Stimulated activated CD8-positive, alpha-beta memory T cell treated with anti-CD3 and anti-CD28 coated beads, Interleukin-7, amount 100 ng/mL, for 1 hour (primary cell): ENCODE measurements around the gene TMEM63C.

Source experiments
- DNase-seq, 2 donors: peaks; one replicate each; pipeline ENCODE4 v3.0.0-alpha.2; 2020; ENCODE audit warnings: low read depth in 2 of 2

TMEM63C gene

GRCh38 chr14:77222546-77223225, 41.1 kb downstream of the TMEM63C start:
- DNase-seq, result no peak

DNA sequence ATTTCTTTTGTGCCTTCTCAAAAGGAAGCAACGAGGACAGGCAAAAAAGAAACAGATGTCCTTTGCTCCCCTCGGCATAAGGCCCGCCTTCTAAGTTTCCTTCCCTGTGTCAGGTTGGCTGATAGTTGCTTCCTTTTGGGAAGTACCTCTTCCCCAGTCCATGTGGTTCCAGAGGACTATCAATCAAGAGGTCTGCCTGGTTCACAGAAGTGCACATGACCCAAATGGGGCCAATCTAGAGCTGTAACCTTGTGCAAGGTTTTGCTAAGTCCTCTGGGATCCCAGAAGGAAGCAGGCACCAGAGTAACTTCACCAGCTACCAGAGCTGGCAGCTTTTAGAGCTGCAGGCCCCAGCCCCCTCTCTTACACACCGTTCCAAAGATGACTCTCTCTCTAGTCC, 42.6 kb downstream of the TMEM63C start:
- DNase-seq, result no peak

DNA sequence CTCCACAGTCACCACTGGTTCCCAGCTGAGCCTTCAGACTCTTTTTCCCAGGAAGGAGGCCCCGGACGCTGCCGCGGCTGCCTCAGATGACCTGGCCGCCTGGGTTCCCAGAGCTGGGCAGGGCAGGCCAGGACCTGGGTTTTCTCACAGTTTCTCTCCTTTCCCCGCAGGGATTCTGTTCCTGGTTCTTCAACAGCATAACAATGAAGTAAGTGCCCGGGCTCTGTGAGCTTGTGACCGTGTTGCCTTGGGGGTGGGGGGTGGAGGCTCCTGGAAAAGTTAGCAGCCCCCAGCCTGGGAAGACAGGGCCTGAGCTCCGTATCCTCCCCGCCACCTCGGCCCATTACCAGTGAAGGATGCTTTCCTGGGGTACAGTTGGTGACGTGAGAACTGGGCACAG, 43.7 kb downstream of the TMEM63C start:
- DNase-seq, result no peak

DNA sequence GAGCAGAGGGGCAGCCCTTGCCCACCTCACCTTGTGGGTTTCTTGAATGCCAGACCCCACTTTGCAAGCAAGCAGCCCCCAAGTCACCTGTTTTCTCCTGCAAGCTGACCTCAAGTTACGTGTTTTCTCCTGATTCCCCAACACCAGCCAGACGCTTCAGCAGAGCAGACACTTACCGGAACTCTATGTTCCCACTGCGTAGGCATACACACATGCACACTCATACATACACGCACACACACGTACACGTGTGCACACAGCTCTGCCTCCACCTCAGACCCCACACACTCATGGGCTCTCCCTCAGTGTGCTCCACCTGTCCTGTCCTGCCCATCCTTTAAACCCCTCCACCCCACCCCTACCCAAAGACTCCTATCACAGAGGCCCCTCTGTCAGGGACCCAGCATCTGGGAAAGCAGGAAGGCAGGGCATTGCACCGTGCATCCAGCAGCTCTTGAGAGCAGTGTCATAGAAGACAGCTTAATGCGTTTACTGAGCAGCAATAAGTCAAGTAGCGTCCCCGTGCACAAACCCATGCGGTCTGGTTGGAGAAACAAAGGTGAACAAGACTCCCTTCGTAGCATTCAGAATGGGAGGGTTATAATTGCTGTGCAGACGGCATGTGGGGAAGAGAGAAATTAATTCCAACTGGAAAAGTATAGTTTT, 44.4 kb downstream of the TMEM63C start:
- DNase-seq, result no peak

DNA sequence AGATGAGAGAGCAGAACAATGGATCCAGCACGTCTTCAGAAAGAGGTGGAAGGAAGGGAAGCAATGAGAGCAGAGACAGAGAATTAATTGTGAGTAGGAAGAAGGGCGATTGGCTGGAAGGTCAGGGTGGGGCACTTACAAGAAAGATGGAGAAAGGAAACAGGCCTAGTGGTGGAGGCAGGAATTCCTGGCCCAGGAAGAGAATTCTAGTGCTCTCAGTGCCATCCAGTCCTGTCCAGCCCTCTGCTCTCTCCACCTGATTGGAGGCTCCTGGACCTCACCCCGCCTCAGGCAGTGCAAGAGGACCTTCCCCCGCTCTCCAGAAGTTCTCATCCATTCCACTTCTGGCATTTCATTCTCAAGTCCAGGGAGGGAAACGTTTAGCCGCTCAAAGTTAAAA, 46.5 kb downstream of the TMEM63C start:
- DNase-seq, result no peak

GRCh38 chr14:77230914-77231313, 49.3 kb downstream of the TMEM63C start:
- no peak for DNase-seq

- no peak for DNase-seq
These were observed 50.1 kb downstream of the TMEM63C start for GRCh38 chr14:77231721-77232120.

- no peak for DNase-seq
These were observed 55.2 kb downstream of the TMEM63C start for GRCh38 chr14:77236814-77237213.

GRCh38 chr14:77238356-77238755, 56.8 kb downstream of the TMEM63C start:
- no peak for DNase-seq

GRCh38 chr14:77238996-77239395, 57.4 kb downstream of the TMEM63C start:
- DNase-seq, result no peak

DNA sequence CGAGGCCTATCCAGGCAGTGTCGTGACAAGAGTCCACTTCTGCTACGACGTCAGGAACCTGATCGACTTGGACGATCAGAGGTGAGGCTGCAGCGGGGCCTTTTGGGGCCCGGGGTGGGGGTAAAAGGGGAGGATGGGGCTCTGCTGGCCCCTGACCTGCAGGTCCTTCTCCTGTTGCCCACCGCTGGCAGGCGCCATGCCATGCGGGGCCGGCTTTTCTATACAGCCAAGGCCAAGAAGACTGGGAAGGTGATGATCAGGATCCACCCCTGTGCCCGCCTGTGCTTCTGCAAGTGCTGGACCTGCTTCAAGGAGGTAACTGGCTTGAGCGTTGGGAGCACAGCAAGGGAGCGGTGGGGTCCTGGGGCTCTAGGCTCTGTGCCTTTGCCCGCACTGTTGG, 57.8 kb downstream of the TMEM63C start:
- DNase-seq, result no peak

- no peak for DNase-seq
These were observed 58.8 kb downstream of the TMEM63C start for GRCh38 chr14:77240336-77240915.

DNA sequence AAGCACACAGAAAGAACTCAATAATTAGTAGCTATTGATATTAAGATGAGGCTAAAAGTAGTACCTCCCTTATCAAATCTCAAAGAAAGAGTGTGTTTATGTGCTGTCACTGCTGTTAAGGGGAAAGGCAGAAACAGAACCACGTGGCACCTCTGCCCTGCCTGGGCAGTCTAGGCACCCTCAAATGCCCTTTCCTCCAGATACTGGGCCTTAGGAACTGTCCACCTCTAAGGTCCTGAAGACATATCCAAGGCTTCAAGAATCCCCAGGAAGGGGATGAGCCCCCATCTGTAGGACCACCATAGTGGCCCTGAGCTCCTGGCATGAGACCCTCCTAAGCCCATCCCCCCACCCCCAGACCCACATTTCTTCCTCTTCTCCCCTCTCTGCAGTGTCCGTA, 60.4 kb downstream of the TMEM63C start:
- no peak for DNase-seq

GRCh38 chr14:77242752-77243151, 61.2 kb downstream of the TMEM63C start:
- no peak for DNase-seq

DNA sequence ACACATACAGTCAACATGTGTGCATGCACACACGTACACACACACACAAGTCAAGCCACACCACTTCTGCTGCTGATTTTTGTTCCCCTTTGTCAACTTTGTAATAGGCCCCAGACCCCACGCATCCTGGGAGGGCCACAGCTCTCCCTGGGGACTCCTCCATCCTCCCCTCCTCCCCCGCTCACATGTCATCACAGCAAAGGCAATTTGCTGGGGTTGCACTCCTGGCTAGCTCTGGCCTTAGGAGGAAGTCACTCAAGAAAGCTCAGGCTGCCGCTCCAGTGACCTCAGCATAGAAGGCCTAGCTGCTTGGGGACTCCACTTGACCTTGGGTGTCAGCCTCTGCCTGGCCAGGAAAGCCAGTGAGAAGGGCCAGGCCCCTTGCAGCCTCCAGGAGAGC, 62.3 kb downstream of the TMEM63C start:
- no peak for DNase-seq

DNA sequence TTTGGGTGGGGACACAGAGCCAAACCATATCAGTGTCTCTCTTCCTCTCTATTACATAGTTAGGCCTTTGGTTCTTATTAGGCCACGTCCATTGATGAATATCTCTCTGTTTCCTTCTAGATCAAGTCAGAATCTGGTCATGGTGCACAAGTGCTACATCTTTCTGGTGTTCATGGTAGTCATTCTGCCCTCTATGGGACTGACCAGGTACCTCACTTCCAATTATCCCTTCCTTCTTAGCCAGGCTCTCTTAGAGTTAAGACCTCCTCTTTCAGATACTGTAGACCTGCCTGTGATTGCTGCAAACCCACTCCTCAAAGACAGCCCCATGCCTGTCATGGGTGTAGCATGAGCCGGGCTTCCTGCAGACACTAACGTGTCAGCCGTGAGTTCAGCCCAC, 64.2 kb downstream of the TMEM63C start:
- no peak for DNase-seq

DNA sequence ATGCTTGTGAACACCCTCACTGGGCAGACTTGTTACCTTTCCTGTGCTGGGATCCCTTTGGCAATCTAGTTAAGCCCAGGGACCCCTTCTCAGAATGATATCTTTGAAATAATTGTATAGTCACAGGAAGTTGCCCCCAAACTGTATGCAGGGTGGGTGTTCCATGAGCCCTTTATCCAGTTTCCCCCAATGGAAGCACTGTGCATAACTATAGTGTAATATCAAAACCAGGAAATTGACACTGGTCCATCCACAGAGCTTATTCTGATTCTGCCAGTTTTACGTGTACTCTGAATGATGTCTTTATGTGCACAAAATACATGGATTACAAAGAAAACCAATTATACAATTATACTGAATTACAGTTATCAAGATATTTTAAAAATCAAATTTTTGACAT, 65.2 kb downstream of the TMEM63C start:
- DNase-seq, result no peak

GRCh38 chr14:77248666-77249065, 67.1 kb downstream of the TMEM63C start:
- DNase-seq, result no peak

GRCh38 chr14:77249286-77249685, 67.7 kb downstream of the TMEM63C start:
- DNase-seq, result no peak

DNA sequence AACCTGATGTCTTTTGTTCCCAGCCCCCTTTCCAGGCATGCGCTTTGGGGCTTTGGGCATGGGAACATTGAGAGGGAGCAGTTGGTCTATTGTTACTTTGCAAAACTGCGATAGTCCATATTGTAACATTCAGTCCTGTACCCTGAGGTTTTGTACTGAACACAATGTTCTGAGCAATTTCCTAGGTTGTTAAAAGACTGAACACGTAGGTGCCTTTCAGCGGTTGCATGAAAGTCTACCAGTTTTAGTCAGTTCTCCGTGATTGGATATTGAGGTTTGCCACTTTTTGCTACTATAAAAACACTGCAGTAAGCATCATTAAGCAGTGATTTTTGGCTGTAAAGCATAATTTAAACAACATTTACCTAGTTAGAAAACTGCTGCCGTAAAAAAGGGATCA, 69.3 kb downstream of the TMEM63C start:
- DNase-seq, result no peak

- DNase-seq, result no peak
These were observed 70.3 kb downstream of the TMEM63C start for GRCh38 chr14:77251870-77252269.

- no peak for DNase-seq
These were observed 72.0 kb downstream of the TMEM63C start for GRCh38 chr14:77253333-77254190.
